Keratinocyte (primary cell): ENCODE measurements around the gene AKT1S1. TPM values are rescaled to one million over a fixed set of nuclear protein-coding genes. Genes with fewer than 3 reads are reported as not detected.

Experiments used
- DNase-seq: peaks from one replicate; pipeline ENCODE4 v3.0.0-alpha.2; 2011; ENCODE audit warnings: low read depth, missing footprints, low spot score
- FAIRE-seq: peaks from 2 replicates; lab custom pipeline; 2011; peaks lifted over from hg19 to GRCh38; lab: Jason Lieb, UNC
- H2AFZ ChIP-seq: 2 replicates; pipeline ENCODE4 v1.6.0; 2012; ENCODE audit warnings: low read length, control low read depth, inconsistent platforms; ENCODE audit not compliant: control insufficient read depth
- H3K27ac ChIP-seq: 2 replicates; pipeline ENCODE4 v1.5.1; 2011; ENCODE audit warnings: low read length; ENCODE audit not compliant: control insufficient read depth, insufficient read depth
- H3K27me3 ChIP-seq: 3 replicates; pipeline ENCODE4 v1.6.0; 2011; ENCODE audit warnings: low read length; ENCODE audit not compliant: control insufficient read depth, insufficient read depth; ENCODE audit errors: extremely low read depth
- H3K36me3 ChIP-seq, 2 experiments: 2 replicates in 1 of 2; 3 replicates in 1 of 2; pipeline ENCODE4 v1.5.1; 2011; ENCODE audit warnings: low read length in 2 of 2, mild to moderate bottlenecking in 1 of 2; ENCODE audit not compliant: control insufficient read depth in 2 of 2, insufficient read depth in 2 of 2; ENCODE audit errors: extremely low read depth in 1 of 2
- H3K4me1 ChIP-seq: 3 replicates; pipeline ENCODE4 v1.5.1; 2011; ENCODE audit warnings: low read length; ENCODE audit not compliant: control insufficient read depth, insufficient read depth; ENCODE audit errors: extremely low read depth
- H3K4me2 ChIP-seq: 3 replicates; pipeline ENCODE4 v1.6.0; 2011; ENCODE audit warnings: low read depth, low read length; ENCODE audit not compliant: control insufficient read depth, insufficient read depth; ENCODE audit errors: extremely low read depth
- H3K4me3 ChIP-seq, 3 experiments: fragments of 200-600 bp in 1 of 3; sonication (generic) in 1 of 3; 2 replicates in 2 of 3; 3 replicates in 1 of 3; pipeline ENCODE4 v1.5.1; 2011 to 2016; ENCODE audit warnings: low read length in 3 of 3, mild to moderate bottlenecking in 3 of 3, control low read depth in 2 of 3, inconsistent platforms in 1 of 3, low read depth in 1 of 3, mixed read lengths in 1 of 3, mixed run types in 1 of 3, moderate library complexity in 1 of 3; ENCODE audit not compliant: control insufficient read depth in 2 of 3, insufficient read depth in 2 of 3; ENCODE audit errors: extremely low read depth in 1 of 3
- H3K79me2 ChIP-seq: 2 replicates; pipeline ENCODE4 v1.6.0; 2012; ENCODE audit warnings: low read length; ENCODE audit not compliant: control insufficient read depth, insufficient read depth
- H3K9ac ChIP-seq: 3 replicates; pipeline ENCODE4 v1.6.0; 2011; ENCODE audit warnings: low read length; ENCODE audit not compliant: control insufficient read depth, insufficient read depth; ENCODE audit errors: extremely low read depth
- H3K9me1 ChIP-seq: 3 replicates; pipeline ENCODE4 v1.6.0; 2011; ENCODE audit warnings: low read length; ENCODE audit not compliant: control insufficient read depth, insufficient read depth; ENCODE audit errors: extremely low read depth
- H3K9me3 ChIP-seq: 2 replicates; pipeline ENCODE4 v1.5.1; 2012; ENCODE audit warnings: low read depth, low read length; ENCODE audit not compliant: control insufficient read depth
- H4K20me1 ChIP-seq: 3 replicates; pipeline ENCODE4 v1.6.0; 2011; ENCODE audit warnings: low read length; ENCODE audit not compliant: control insufficient read depth, insufficient read depth; ENCODE audit errors: extremely low read depth
- EZH2 ChIP-seq: IDR thresholded peaks from one replicate; pipeline ENCODE4 v1.6.1; 2012; ENCODE audit warnings: inconsistent platforms, mild to moderate bottlenecking, low read length, moderate library complexity
- dilution Hi-C: fragments of 300-500 bp; cut with MboI; formaldehyde crosslinking; loops from one replicate; pipeline ENCODE4 v1.7.0; 2020; ENCODE audit warnings: low sequenced_read_pairs; ENCODE audit not compliant: extremely low pct_ligation_motif_present
- polyA minus RNA-seq, 3 experiments: library from RNA; depleted of rRNA, polyadenylated mRNA; stranded (reverse); fragments of >200 nt; gene quantifications; 1 replicate in 1 of 3; 2 replicates in 1 of 3; 3 replicates in 1 of 3; pipeline ENCODE4 v1.2.3, GENCODE V29; 2011
- polyA plus RNA-seq, 5 experiments: library from polyadenylated mRNA; depleted of rRNA in 3 of 5; stranded (reverse) in 3 of 5; stranded (forward) in 1 of 5; unstranded in 1 of 5; fragments of >200 nt; gene quantifications; 1 replicate in 1 of 5; 2 replicates in 3 of 5; 3 replicates in 1 of 5; pipeline versions ENCODE4 v1.2.1 to v1.2.3, GENCODE V29; 2011 to 2012; ENCODE audit warnings: missing spikeins in 2 of 5, low read depth in 1 of 5, low replicate concordance in 1 of 5
- TF ChIP-seq, protein P1 (sequence below), 3 experiments: IDR thresholded peaks in 1 of 3; conservative IDR thresholded peaks in 1 of 3; optimal IDR thresholded peaks in 1 of 3; 2 replicates in 2 of 3; 3 replicates in 1 of 3; pipeline versions ENCODE3 to v1.5.1; 2011; ENCODE audit warnings: low read length in 3 of 3, mild to moderate bottlenecking in 3 of 3, moderate library complexity in 2 of 3, control low read depth in 1 of 3, inconsistent platforms in 1 of 3; ENCODE audit not compliant: insufficient read depth in 2 of 3; ENCODE audit errors: extremely low read depth in 1 of 3

Gene AKT1S1
- 27.2 to 43.8 TPM (median 28.8 TPM) in 3 replicates for polyA plus RNA-seq
- 12.1 TPM for polyA plus RNA-seq (2011; ENCODE audit: low read depth)
- 35.0 and 54.7 TPM in 2 replicates for polyA plus RNA-seq (2011; cell fraction: cytosol; rRNA removed)
- 35.4 and 46.8 TPM in 2 replicates for polyA plus RNA-seq (2011; cell fraction: nucleus; rRNA removed)
- 31.8 and 54.4 TPM in 2 replicates for polyA plus RNA-seq (2012; ENCODE audit: low replicate concordance)
- polyA minus RNA-seq: 15.9 to 41.5 TPM (median 21.8 TPM) in 3 replicates
- 43.9 TPM for polyA minus RNA-seq (2011; cell fraction: cytosol; rRNA and poly(A)+ RNA removed)
- 12.0 and 15.3 TPM in 2 replicates for polyA minus RNA-seq (2011; cell fraction: nucleus; rRNA and poly(A)+ RNA removed)

DNA sequence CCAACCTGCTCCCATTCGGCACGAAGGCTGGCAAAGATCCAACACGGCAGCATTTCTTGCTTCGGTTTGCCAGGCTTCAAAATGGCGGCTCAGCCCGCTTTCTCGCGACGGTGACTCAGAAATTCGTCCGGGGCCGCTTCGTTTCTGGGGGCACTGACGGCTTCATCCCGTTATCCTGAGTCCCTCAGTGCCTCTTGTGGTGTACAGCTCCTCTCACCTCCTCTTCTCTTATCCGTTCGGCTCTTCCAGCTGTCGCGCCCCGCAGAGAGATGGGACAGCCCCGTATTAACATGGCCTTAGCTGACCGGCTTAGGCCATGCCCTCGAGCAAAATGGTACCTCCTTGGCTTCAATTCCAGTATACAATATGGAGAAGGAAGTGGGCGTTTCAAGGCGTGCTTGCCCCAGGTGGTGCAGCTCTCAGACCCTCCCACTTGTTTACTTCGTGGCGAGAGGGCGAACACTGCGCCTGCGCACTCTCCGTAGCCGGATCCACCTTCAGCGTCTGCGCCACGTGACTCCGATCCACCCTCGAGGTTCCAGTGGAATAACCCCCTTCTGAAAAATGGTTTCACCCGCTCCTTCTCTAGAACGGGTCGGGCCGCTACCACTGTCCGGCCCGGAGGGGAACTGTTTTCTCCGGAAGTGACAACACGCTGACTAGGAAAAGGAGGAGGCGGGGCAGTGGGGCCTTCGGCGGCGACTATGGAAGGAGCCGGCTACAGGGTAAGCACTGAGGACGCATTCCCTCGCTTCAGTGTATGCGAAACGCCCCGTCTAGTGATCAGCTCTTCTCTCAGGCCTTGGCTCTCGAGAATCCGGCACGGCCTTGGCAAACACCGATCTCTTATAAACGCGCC is at the start of gene AKT1S1, which contains the start of gene TBC1D17:
Gene AKT1S1 (minus strand): TSS at position 336 of the 859 bp plus-strand sequence. CDS start 4,060 bp downstream, outside the sequence.
Gene TBC1D17 (plus strand): TSS at position 683 of the 859 bp plus-strand sequence. CDS start 22 bp downstream, at position 705.
- H2AFZ ChIP-seq: peak within 1 kb of the TSS; percentile 99
- peaks cover 36% of the 10 kb centered on the region for H3K79me2 ChIP-seq
- FAIRE-seq: peak; percentile 94

DNA sequence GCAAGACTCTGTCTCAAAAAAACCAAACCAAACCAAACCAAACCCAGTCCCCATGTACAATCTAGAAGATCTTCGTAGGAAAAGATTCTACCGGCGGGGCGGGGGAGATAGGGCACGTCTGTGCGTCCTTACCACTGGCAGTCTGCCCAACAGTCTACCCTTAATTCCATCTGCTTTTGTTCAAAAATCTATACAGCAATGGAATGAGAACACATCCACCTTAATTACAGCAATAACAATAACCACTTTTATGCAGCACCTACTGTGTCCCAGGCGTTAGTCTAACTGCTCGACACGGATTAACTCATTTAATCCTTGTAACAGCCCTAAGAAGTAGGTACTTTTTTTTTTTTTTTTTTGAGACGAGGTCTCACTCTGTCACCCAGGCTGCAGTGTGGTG is 49.4 kb upstream of the AKT1S1 start:
- peaks cover 15% of the 10 kb centered on the region for H3K4me1 ChIP-seq
- no peak overlapping the region for H3K4me2 ChIP-seq
- H3K9me1 ChIP-seq: peaks cover 2% of the 10 kb centered on the region
- no peak overlapping the region for H3K4me3 ChIP-seq
- no peaks in the 10 kb centered on the region for H3K27me3 ChIP-seq
- H3K36me3 ChIP-seq: peaks cover 18 to 39% of the 10 kb centered on the region in 2 experiments
- H3K9me3 ChIP-seq: no peaks in the 10 kb centered on the region
- no peak for TF ChIP-seq EZH2
- TF ChIP-seq, protein P1, sequence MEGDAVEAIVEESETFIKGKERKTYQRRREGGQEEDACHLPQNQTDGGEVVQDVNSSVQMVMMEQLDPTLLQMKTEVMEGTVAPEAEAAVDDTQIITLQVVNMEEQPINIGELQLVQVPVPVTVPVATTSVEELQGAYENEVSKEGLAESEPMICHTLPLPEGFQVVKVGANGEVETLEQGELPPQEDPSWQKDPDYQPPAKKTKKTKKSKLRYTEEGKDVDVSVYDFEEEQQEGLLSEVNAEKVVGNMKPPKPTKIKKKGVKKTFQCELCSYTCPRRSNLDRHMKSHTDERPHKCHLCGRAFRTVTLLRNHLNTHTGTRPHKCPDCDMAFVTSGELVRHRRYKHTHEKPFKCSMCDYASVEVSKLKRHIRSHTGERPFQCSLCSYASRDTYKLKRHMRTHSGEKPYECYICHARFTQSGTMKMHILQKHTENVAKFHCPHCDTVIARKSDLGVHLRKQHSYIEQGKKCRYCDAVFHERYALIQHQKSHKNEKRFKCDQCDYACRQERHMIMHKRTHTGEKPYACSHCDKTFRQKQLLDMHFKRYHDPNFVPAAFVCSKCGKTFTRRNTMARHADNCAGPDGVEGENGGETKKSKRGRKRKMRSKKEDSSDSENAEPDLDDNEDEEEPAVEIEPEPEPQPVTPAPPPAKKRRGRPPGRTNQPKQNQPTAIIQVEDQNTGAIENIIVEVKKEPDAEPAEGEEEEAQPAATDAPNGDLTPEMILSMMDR (optimal IDR thresholded peaks at IDR 0.05 in 1 of 3, IDR thresholded peaks at IDR 0.05 in 1 of 3, conservative IDR thresholded peaks at IDR 0.05 in 1 of 3; ENCODE audit: extremely low read depth in 1 of 3, insufficient read depth in 2 of 3, low read length in 3 of 3): no peak
- no peak overlapping the region for H2AFZ ChIP-seq
- no peak overlapping the region for H3K9ac ChIP-seq
- dilution Hi-C loops: no loop called here
- H4K20me1 ChIP-seq: peaks cover 5% of the 10 kb centered on the region
- FAIRE-seq: no peak
- H3K79me2 ChIP-seq: peaks cover 73% of the 10 kb centered on the region
- DNase-seq: no peak
- H3K27ac ChIP-seq: no peak overlapping the region

More for the DNA sequence above, at the start of gene AKT1S1, which contains the start of gene TBC1D17:
- Histone ChIP-seq H3K9me3 (no peaks in the 10 kb centered on the region), H3K4me3 (peak within 1 kb of the TSS; percentile 92 to 95 (median 94)), H4K20me1 (no peaks in the 10 kb centered on the region), H3K27me3 (no peaks in the 10 kb centered on the region), H3K27ac (peak within 1 kb of the TSS; percentile 100), H3K9me1 (no peaks in the 10 kb centered on the region), H3K4me2 (peak within 1 kb of the TSS; percentile 98), H3K9ac (peak within 1 kb of the TSS; percentile 99), H3K36me3 (peaks cover 22 to 23% of the 10 kb centered on the region in 2 experiments), H3K4me1 (peaks cover 23% of the 10 kb centered on the region)
- dilution Hi-C loops: no loop called here
- TF ChIP-seq, protein P1 (optimal IDR thresholded peaks at IDR 0.05 in 1 of 3, IDR thresholded peaks at IDR 0.05 in 1 of 3, conservative IDR thresholded peaks at IDR 0.05 in 1 of 3; ENCODE audit: extremely low read depth in 1 of 3, insufficient read depth in 2 of 3, low read length in 3 of 3): no peak
- TF ChIP-seq EZH2: no peak
- peak; percentile 99 for DNase-seq
